OCI-LY1 (cell line): ENCODE results near the gene S100A10.

Experiments used
- H2AFZ ChIP-seq: fragments of 200-600 bp; sonication (generic), shearing (Covaris generic); 2 replicates; pipeline ENCODE4 v1.6.0; 2014; ENCODE audit warnings: antibody characterized with exemption, mild to moderate bottlenecking, low read length
- H3F3A ChIP-seq: fragments of 200-600 bp; sonication (generic), shearing (Covaris generic); 2 replicates; pipeline ENCODE4 v1.6.0; 2014; ENCODE audit warnings: mild to moderate bottlenecking, antibody characterized with exemption, low read length, moderate library complexity; ENCODE audit not compliant: insufficient read depth
- H3K27ac ChIP-seq: fragments of 200-600 bp; sonication (generic); 2 replicates; pipeline ENCODE4 v1.5.1; 2014; ENCODE audit warnings: low read length, mixed run types, mild to moderate bottlenecking, low read depth; ENCODE audit not compliant: poor library complexity, severe bottlenecking
- H3K27me3 ChIP-seq: fragments of 200-600 bp; sonication (generic); 2 replicates; pipeline ENCODE4 v1.6.0; 2014; ENCODE audit warnings: antibody characterized with exemption, mild to moderate bottlenecking, low read length, moderate library complexity; ENCODE audit not compliant: insufficient read depth
- H3K36me3 ChIP-seq: fragments of 200-600 bp; sonication (generic); 2 replicates; pipeline ENCODE4 v1.6.1; 2014; ENCODE audit warnings: mild to moderate bottlenecking, antibody characterized with exemption, low read length, moderate library complexity, mixed read lengths; ENCODE audit not compliant: insufficient read depth
- H3K4me1 ChIP-seq: fragments of 200-600 bp; sonication (generic); 2 replicates; pipeline ENCODE4 v1.5.1; 2014; ENCODE audit warnings: mild to moderate bottlenecking, low read length, moderate library complexity; ENCODE audit not compliant: insufficient read depth, severe bottlenecking
- H3K4me2 ChIP-seq: fragments of 200-600 bp; sonication (generic), shearing (Covaris generic); 2 replicates; pipeline ENCODE4 v1.6.1; 2014; ENCODE audit warnings: low read length
- H3K4me3 ChIP-seq: fragments of 200-600 bp; sonication (generic); 2 replicates; pipeline ENCODE4 v1.5.1; 2014; ENCODE audit warnings: low read length, low read depth, mild to moderate bottlenecking, mixed read lengths; ENCODE audit not compliant: poor library complexity, severe bottlenecking
- H3K79me2 ChIP-seq: fragments of 200-600 bp; shearing (Covaris generic); 2 replicates; pipeline ENCODE4 v1.6.1; 2016; ENCODE audit warnings: mixed run types, low read length, mixed read lengths; ENCODE audit not compliant: insufficient read depth
- H3K9ac ChIP-seq: fragments of 200-600 bp; sonication (generic), shearing (Covaris generic); 2 replicates; pipeline ENCODE4 v1.6.1; 2014; ENCODE audit warnings: mild to moderate bottlenecking, low read length, mixed read lengths
- H3K9me2 ChIP-seq: fragments of 200-600 bp; sonication (generic), shearing (Covaris generic); 2 replicates; pipeline ENCODE4 v1.6.1; 2014; ENCODE audit warnings: low read depth, mild to moderate bottlenecking, low read length, mixed read lengths
- H3K9me3 ChIP-seq: fragments of 200-600 bp; shearing (Covaris generic); 2 replicates; pipeline ENCODE4 v1.6.1; 2014; ENCODE audit warnings: low read length, mixed read lengths
- H4K20me1 ChIP-seq: fragments of 200-600 bp; sonication (generic), shearing (Covaris generic); 2 replicates; pipeline ENCODE4 v1.6.0; 2016; ENCODE audit warnings: mild to moderate bottlenecking, low read length; ENCODE audit not compliant: insufficient read depth
- EZH2 ChIP-seq: fragments of 200-600 bp; sonication (generic), shearing (Covaris generic); IDR thresholded peaks from 2 replicates; pipeline ENCODE4 v1.8.0; 2017; ENCODE audit warnings: borderline replicate concordance, mixed run types, mild to moderate bottlenecking, antibody characterized with exemption, low read length, moderate library complexity, mixed read lengths
- TF ChIP-seq, protein P1 (sequence below): fragments of 200-600 bp; sonication (generic), shearing (Covaris generic); IDR thresholded peaks from 2 replicates; pipeline ENCODE4 v1.5.1; 2017; ENCODE audit warnings: mild to moderate bottlenecking, antibody characterized with exemption, low read length, moderate library complexity, mixed read lengths

S100A10 gene

DNA sequence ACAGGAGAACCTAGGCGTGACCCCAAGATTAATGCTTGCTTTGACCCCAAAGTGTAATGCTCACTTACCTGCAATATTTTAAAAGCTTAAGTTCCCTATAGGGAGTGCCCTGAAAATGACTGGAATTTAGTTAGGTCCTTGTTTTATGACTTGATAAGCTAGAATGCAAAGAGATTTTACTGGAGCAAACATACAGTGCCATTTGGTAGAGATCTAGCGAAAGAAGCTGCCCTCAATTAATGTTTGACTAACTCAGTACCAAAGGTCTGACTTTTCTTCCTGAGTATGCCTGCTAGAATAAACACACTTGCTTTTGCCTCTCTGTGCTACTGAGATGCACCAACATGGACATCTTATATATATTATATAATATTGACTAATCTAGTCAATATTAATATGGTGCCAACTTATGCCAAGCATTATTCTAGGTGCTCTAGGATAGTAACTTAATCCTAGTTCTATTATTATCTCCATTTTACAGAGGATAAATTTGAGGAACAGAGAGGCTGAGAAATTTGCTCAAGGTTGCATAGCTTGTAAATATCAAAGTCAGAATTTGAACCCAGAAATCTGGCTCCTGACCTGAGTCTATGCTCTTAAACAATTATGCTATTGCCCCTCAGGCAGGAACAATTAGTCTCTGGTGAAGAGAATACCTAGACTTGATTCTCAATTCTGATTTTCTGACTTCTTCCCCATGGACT lies 18.2 kb downstream of the S100A10 start:
- Histone ChIP-seq H3F3A (no peaks in the 10 kb centered on the region), H3K4me1 (no peaks in the 10 kb centered on the region), H3K4me3 (no peak overlapping the region)

DNA sequence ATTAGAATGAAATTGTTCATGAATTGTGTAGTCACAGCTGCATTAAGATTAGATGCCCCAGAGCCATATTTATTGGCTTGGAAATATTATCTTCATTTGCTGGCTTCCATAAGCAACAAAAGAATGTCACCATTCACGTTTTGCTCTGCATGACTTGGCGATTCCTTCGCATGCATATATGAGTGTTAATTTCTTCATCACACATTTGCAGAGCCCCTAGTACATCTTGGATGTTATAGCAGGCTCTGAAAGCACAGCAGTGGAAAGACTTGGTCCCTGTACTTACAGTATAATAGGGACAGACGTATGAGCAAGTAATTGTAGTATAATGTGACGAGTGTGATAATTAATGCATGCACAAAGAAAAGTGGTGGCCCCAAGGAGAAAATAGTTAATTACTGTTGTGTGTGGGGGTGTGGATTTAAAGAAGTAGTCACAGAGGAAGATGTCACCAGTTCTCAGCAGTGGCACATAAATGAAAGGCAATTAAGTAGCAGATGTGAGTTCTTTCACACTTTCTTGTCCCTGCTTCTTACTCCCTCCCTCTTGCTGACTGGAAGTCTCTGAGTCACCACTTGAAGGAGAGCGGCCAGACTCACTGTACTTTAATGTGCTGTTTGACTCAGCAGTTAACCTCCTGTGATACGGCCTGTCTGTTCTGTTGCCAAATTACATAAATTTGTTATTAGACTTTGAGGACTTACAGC lies 21.0 kb downstream of the S100A10 start:
- Histone ChIP-seq H3K4me1 (peaks cover 3% of the 10 kb centered on the region), H3K9ac (no peak overlapping the region), H3K79me2 (no peaks in the 10 kb centered on the region), H3K27ac (no peak overlapping the region), H3K9me2 (no peaks in the 10 kb centered on the region), H3K4me2 (no peak overlapping the region), H3K4me3 (no peak overlapping the region), H3K36me3 (no peaks in the 10 kb centered on the region), H4K20me1 (no peaks in the 10 kb centered on the region), H3K27me3 (no peaks in the 10 kb centered on the region), H3K9me3 (no peaks in the 10 kb centered on the region), H2AFZ (no peak overlapping the region), H3F3A (no peaks in the 10 kb centered on the region)
- TF ChIP-seq EZH2 = no peak
- TF ChIP-seq, protein P1, sequence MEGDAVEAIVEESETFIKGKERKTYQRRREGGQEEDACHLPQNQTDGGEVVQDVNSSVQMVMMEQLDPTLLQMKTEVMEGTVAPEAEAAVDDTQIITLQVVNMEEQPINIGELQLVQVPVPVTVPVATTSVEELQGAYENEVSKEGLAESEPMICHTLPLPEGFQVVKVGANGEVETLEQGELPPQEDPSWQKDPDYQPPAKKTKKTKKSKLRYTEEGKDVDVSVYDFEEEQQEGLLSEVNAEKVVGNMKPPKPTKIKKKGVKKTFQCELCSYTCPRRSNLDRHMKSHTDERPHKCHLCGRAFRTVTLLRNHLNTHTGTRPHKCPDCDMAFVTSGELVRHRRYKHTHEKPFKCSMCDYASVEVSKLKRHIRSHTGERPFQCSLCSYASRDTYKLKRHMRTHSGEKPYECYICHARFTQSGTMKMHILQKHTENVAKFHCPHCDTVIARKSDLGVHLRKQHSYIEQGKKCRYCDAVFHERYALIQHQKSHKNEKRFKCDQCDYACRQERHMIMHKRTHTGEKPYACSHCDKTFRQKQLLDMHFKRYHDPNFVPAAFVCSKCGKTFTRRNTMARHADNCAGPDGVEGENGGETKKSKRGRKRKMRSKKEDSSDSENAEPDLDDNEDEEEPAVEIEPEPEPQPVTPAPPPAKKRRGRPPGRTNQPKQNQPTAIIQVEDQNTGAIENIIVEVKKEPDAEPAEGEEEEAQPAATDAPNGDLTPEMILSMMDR = no peak

More for the DNA sequence above, 18.2 kb downstream of the S100A10 start:
- no peak overlapping the region for H3K27ac ChIP-seq
- no peak overlapping the region for H3K9ac ChIP-seq
- H3K9me3 ChIP-seq = no peaks in the 10 kb centered on the region
- no peaks in the 10 kb centered on the region for H3K9me2 ChIP-seq
- no peak overlapping the region for H2AFZ ChIP-seq
- no peaks in the 10 kb centered on the region for H4K20me1 ChIP-seq
- no peak overlapping the region for H3K4me2 ChIP-seq
- no peaks in the 10 kb centered on the region for H3K27me3 ChIP-seq
- H3K79me2 ChIP-seq = no peaks in the 10 kb centered on the region
- TF ChIP-seq, protein P1 = no peak
- TF ChIP-seq EZH2 = no peak
- H3K36me3 ChIP-seq = no peaks in the 10 kb centered on the region

DNA sequence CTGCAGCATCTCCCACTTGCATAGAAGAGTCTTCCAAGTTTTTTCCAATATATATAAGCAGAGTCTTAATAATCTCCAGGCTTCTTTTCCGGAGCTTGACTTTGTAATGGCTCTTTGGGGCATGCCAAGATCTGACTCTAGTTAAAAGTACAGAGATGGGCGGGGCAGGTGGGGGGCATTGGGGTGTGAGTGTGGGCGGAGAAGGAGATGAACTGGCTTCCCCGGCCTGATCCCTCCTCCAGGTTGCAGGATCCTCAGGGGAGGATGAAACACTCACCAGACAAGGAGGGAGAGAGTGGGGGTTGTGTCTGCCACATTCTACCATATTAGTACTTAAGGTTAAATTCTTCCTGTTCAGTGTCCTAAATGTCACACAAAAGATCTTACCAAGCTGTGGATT lies 23.0 kb downstream of the S100A10 start:
- Histone ChIP-seq H3K36me3 (no peaks in the 10 kb centered on the region), H3K9me3 (no peaks in the 10 kb centered on the region), H3K4me3 (no peak overlapping the region), H2AFZ (no peak overlapping the region), H3K9ac (no peak overlapping the region), H3K4me1 (peaks cover 3% of the 10 kb centered on the region), H3K79me2 (no peaks in the 10 kb centered on the region), H3K9me2 (no peaks in the 10 kb centered on the region), H3K27ac (no peak overlapping the region), H3K27me3 (no peaks in the 10 kb centered on the region), H3F3A (no peaks in the 10 kb centered on the region), H3K4me2 (no peak overlapping the region), H4K20me1 (no peaks in the 10 kb centered on the region)
- no peak for TF ChIP-seq EZH2
- TF ChIP-seq, protein P1 = no peak
